Ascending aorta (tissue), 2 donors: Measurements from ENCODE around the gene RGS7BP. TPM values are rescaled to one million over a fixed set of nuclear protein-coding genes. Genes with fewer than 3 reads are reported as not detected.
"Not testable (repeated sequence)": the region's sequence is repeated elsewhere in the genome, so short reads cannot be mapped to it uniquely, and the experiment has no call there.

Experiments
- DNase-seq, 2 donors: peaks; one replicate each; pipeline ENCODE4 v3.0.0-alpha.2; 2019; ENCODE audit warnings: low spot score in 2 of 2
- H3K27ac ChIP-seq, 2 donors: fragments of 200-600 bp; sonication (generic); one replicate each; pipeline ENCODE4 v1.5.1; 2016 to 2017; ENCODE audit warnings: mild to moderate bottlenecking in 1 of 2
- H3K27me3 ChIP-seq: fragments of 200-600 bp; sonication (generic); one replicate; pipeline ENCODE4 v1.5.1; 2017
- H3K36me3 ChIP-seq, 2 donors: fragments of 200-600 bp; sonication (generic); one replicate each; pipeline ENCODE4 v1.5.1; 2016
- H3K4me1 ChIP-seq, 2 donors: fragments of 200-600 bp; sonication (generic); one replicate each; pipeline ENCODE4 v1.5.1; 2016 to 2017; ENCODE audit warnings: mild to moderate bottlenecking in 1 of 2
- H3K4me3 ChIP-seq, 2 donors: fragments of 200-600 bp; sonication (generic); one replicate each; pipeline ENCODE4 v1.5.1; 2016 to 2017; ENCODE audit warnings: mild to moderate bottlenecking in 1 of 2
- H3K9me3 ChIP-seq, 2 donors: fragments of 200-600 bp; sonication (generic); one replicate each; pipeline ENCODE4 v1.5.1; 2016
- CTCF ChIP-seq, 3 experiments: fragments of 200-600 bp in 2 of 3; fragments of 450-650 bp in 1 of 3; sonication (generic) in 2 of 3; IDR thresholded peaks; one replicate each; pipeline ENCODE4 v1.5.1; 2016 to 2019; ENCODE audit warnings: antibody characterized with exemption in 3 of 3, mild to moderate bottlenecking in 1 of 3, moderate library complexity in 1 of 3
- intact Hi-C: fragments of 100-400 bp; cut with DNase I; formaldehyde crosslinking; loops from one replicate; pipeline ENCODE4 v1.15.1; 2023
- total RNA-seq: library from RNA; depleted of rRNA; stranded (reverse); fragments of >200 nt; gene quantifications from one replicate; pipeline ENCODE4 v1.1.0, GENCODE V29; 2016

The RGS7BP gene
- total RNA-seq, 1 donor from 2014 or later, result 9.2 TPM

GRCh38 chr5:64534033-64534432, 28.2 kb downstream of the RGS7BP start:
- TF ChIP-seq CTCF (IDR thresholded peaks at IDR 0.05), result no peak
- no peak overlapping the region for H3K27ac ChIP-seq
- H3K4me1 ChIP-seq, result peaks cover 0 to 19% of the 10 kb centered on the region in 2 donors
- H3K36me3 ChIP-seq, result no peaks in the 10 kb centered on the region
- H3K27me3 ChIP-seq, result no peaks in the 10 kb centered on the region
- intact Hi-C loops, result loop anchor here (5.0 kb wide), 1 partner anchor 43 kb away; no protein-coding TSS in a partner anchor
- H3K4me3 ChIP-seq, result no peak overlapping the region
- no peak for DNase-seq
- no peaks in the 10 kb centered on the region for H3K9me3 ChIP-seq

- Histone ChIP-seq H3K9me3 (peaks cover 0 to 7% of the 10 kb centered on the region in 2 donors), H3K27me3 (no peaks in the 10 kb centered on the region), H3K4me3 (no peak overlapping the region), H3K4me1 (peaks cover 0 to 5% of the 10 kb centered on the region in 2 donors), H3K27ac (peak overlapping the region in 1 of 2 donors; percentile 48), H3K36me3 (no peaks in the 10 kb centered on the region)
- no peak for DNase-seq
- intact Hi-C loops, result no loop called here
- no peak for TF ChIP-seq CTCF (IDR thresholded peaks at IDR 0.05)
Measured at GRCh38 chr5:64557911-64558310, 52.1 kb downstream of the RGS7BP start.

GRCh38 chr5:64558641-64559040, 52.8 kb downstream of the RGS7BP start:
- intact Hi-C loops, H3K4me1 ChIP-seq, H3K4me3 ChIP-seq, H3K36me3 ChIP-seq, H3K9me3 ChIP-seq, DNase-seq, H3K27me3 ChIP-seq: not testable (repeated sequence)
- H3K27ac ChIP-seq, result peak overlapping the region in 1 of 2 donors; percentile 48

- intact Hi-C loops, result no loop called here
- peaks cover 0 to 43% of the 10 kb centered on the region in 2 donors for H3K4me1 ChIP-seq
- no peaks in the 10 kb centered on the region for H3K36me3 ChIP-seq
- no peak for DNase-seq
- TF ChIP-seq CTCF (IDR thresholded peaks at IDR 0.05), result no peak
- peak overlapping the region; percentile 29 to 49 for H3K27ac ChIP-seq
- H3K27me3 ChIP-seq, result no peaks in the 10 kb centered on the region
- no peak overlapping the region for H3K4me3 ChIP-seq
- no peaks in the 10 kb centered on the region for H3K9me3 ChIP-seq
Measured at GRCh38 chr5:64566310-64566916, 60.6 kb downstream of the RGS7BP start.

- Histone ChIP-seq H3K27ac (peak overlapping the region; percentile 47 to 71), H3K27me3 (no peaks in the 10 kb centered on the region), H3K36me3 (no peaks in the 10 kb centered on the region), H3K4me1 (peaks cover 0 to 33% of the 10 kb centered on the region in 2 donors), H3K9me3 (no peaks in the 10 kb centered on the region), H3K4me3 (no peak overlapping the region)
- intact Hi-C loops, result no loop called here
- DNase-seq, result no peak
- TF ChIP-seq CTCF (IDR thresholded peaks at IDR 0.05), result no peak
Measured at GRCh38 chr5:64569858-64570257, 64.0 kb downstream of the RGS7BP start.

- H3K36me3 ChIP-seq, result no peaks in the 10 kb centered on the region
- no peaks in the 10 kb centered on the region for H3K9me3 ChIP-seq
- intact Hi-C loops, result no loop called here
- peaks cover 0 to 30% of the 10 kb centered on the region in 2 donors for H3K4me1 ChIP-seq
- no peak for DNase-seq
- no peaks in the 10 kb centered on the region for H3K27me3 ChIP-seq
- no peak for TF ChIP-seq CTCF (IDR thresholded peaks at IDR 0.05)
- H3K27ac ChIP-seq, result peak overlapping the region; percentile 3 to 47
- H3K4me3 ChIP-seq, result no peak overlapping the region
Measured at GRCh38 chr5:64570395-64570996, 64.7 kb downstream of the RGS7BP start.
